Sigmoid colon (tissue), 4 donors: ENCODE results near the gene POLR3K.

Source experiments
- CTCF ChIP-seq, 4 experiments: fragments of 450-650 bp in 3 of 4; fragments of 200-600 bp in 1 of 4; IDR thresholded peaks; one replicate each; pipeline ENCODE4 v1.5.1; 2016 to 2019; ENCODE audit warnings: antibody characterized with exemption in 4 of 4, mild to moderate bottlenecking in 3 of 4, moderate library complexity in 2 of 4
- POLR2A ChIP-seq, 2 donors: fragments of 450-650 bp; IDR thresholded peaks; one replicate each; pipeline ENCODE4 v1.6.1; 2016; ENCODE audit warnings: antibody characterized with exemption in 2 of 2, mild to moderate bottlenecking in 2 of 2, moderate library complexity in 2 of 2
- POLR2AphosphoS5 ChIP-seq, 4 donors: sonication (generic); formaldehyde crosslinking; IDR thresholded peaks; one replicate each; pipeline ENCODE4 v1.6.1; 2017; ENCODE audit warnings: antibody characterized with exemption in 4 of 4

GRCh38 chr16:71210-71539 is 17.8 kb upstream of the POLR3K start:
- no peak for TF ChIP-seq CTCF (IDR thresholded peaks at IDR 0.05)
- no peak for TF ChIP-seq POLR2A (IDR thresholded peaks at IDR 0.05)
- no peak for TF ChIP-seq POLR2AphosphoS5 (IDR thresholded peaks at IDR 0.05)
